Vagina (tissue), 2 donors: ENCODE results near the gene SLC12A4.
"Not testable (repeated sequence)": the region's sequence is repeated elsewhere in the genome, so short reads cannot be mapped to it uniquely, and the experiment has no call there.

Source experiments
- POLR2A ChIP-seq, 2 donors: fragments of 450-650 bp; IDR thresholded peaks; one replicate each; pipeline ENCODE4 v1.6.1; 2017; ENCODE audit warnings: antibody characterized with exemption in 2 of 2, mild to moderate bottlenecking in 2 of 2, moderate library complexity in 2 of 2
- POLR2AphosphoS5 ChIP-seq, 2 donors: sonication (generic); formaldehyde crosslinking; IDR thresholded peaks; one replicate each; pipeline ENCODE4 v1.9.0; 2017; ENCODE audit warnings: antibody characterized with exemption in 2 of 2, mild to moderate bottlenecking in 2 of 2, low read depth in 1 of 2; ENCODE audit not compliant: insufficient read depth in 1 of 2
- TF ChIP-seq, protein P1 (sequence below), 3 experiments: fragments of 450-650 bp in 2 of 3; fragments of 200-600 bp in 1 of 3; sonication (generic) in 1 of 3; IDR thresholded peaks; one replicate each; pipeline ENCODE4 v1.5.1; 2017 to 2019; ENCODE audit warnings: antibody characterized with exemption in 3 of 3, mild to moderate bottlenecking in 2 of 3, moderate library complexity in 2 of 3

DNA sequence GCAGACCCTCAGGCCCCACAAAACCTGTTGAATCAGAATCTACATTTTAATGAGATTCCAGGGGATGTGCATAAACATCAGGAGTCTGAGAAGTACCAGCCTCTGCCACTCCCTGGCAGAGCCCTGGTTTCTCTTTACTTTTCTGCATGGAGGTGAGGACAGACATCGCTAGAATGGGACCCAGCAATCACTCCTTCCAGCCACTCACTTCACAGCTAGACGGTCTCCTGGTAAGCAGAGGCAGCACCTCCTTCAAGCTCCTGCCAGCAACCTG, 53.0 kb downstream of the SLC12A4 start:
- TF ChIP-seq, protein P1, sequence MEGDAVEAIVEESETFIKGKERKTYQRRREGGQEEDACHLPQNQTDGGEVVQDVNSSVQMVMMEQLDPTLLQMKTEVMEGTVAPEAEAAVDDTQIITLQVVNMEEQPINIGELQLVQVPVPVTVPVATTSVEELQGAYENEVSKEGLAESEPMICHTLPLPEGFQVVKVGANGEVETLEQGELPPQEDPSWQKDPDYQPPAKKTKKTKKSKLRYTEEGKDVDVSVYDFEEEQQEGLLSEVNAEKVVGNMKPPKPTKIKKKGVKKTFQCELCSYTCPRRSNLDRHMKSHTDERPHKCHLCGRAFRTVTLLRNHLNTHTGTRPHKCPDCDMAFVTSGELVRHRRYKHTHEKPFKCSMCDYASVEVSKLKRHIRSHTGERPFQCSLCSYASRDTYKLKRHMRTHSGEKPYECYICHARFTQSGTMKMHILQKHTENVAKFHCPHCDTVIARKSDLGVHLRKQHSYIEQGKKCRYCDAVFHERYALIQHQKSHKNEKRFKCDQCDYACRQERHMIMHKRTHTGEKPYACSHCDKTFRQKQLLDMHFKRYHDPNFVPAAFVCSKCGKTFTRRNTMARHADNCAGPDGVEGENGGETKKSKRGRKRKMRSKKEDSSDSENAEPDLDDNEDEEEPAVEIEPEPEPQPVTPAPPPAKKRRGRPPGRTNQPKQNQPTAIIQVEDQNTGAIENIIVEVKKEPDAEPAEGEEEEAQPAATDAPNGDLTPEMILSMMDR (IDR thresholded peaks at IDR 0.05), result not testable (repeated sequence)
- TF ChIP-seq POLR2A (IDR thresholded peaks at IDR 0.05); POLR2AphosphoS5 (IDR thresholded peaks at IDR 0.05; ENCODE audit: insufficient read depth in 1 of 2, low read depth in 1 of 2): not testable (repeated sequence)
